HG02678 (cell line): ENCODE measurements around the gene ZNF503.

Experiments
- ATAC-seq: cut with Tn5 transposase; IDR thresholded peaks from one replicate; pipeline ENCODE4 v1.9.1; 2021; ENCODE audit warnings: mild to moderate bottlenecking, moderate library complexity; ENCODE audit not compliant: unreplicated experiment

The ZNF503 gene

DNA sequence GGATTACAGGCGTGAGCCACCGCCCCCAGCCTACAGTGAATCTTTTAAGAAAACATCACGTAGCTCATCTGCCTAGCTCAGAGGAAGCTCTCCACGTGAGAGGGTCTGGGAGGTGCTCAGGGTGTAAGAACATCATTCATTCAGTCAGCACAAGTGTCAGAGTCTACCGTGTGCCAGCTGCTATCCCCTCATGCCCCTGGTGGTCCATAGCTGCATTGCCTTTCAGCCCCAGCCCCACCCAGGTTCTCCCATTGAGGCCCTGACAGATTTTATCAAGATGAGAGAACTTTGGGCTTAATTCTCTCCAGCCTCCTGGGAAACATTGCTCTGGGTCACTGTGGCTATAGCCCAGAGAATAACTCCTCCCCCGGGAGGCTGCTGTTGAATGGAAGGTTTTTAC, 45.1 kb downstream of the ZNF503 start:
- no peak for ATAC-seq

DNA sequence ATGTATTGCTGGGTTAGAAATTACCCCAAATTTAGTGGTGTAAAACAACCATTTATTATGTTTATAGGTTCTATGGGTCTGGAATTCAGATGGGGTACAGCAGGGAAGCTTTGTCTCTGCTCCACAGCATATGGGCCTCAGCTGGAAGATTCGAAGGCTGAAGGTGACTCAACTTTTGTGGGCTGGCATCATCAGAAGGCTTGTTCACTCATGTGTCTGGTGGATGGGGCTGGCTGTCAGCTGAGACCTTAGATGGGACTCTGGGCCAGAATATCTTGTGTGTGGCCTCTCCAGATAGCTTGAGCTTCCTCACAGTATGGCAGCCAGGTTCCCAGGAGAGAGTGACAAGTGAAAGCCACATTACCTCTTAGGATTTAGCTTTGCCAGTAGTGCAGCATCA, 45.9 kb downstream of the ZNF503 start:
- ATAC-seq: no peak

- no peak for ATAC-seq
These were observed 48.4 kb downstream of the ZNF503 start for GRCh38 chr10:75353183-75353582.

- ATAC-seq: no peak
These were observed 48.9 kb downstream of the ZNF503 start for GRCh38 chr10:75352650-75353049.

DNA sequence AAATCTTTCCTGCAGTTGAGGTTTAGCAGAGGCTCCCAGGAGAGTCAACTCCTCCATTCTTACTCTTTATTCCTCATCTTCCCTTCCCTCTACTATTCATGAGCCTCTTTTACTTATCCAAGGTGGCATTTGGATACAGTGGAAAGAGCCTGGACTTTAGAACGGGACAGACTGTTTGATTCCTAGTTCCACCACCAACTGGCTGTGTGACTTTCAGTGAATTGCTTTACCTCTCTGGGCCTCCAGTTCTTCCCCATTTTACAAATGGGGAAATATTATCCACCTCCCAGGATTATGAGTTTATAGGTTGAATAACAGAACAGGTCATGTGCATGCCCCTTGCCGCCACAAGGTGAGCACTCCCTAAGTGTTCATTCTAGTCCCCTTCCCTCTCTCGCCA, 49.9 kb downstream of the ZNF503 start:
- no peak for ATAC-seq

DNA sequence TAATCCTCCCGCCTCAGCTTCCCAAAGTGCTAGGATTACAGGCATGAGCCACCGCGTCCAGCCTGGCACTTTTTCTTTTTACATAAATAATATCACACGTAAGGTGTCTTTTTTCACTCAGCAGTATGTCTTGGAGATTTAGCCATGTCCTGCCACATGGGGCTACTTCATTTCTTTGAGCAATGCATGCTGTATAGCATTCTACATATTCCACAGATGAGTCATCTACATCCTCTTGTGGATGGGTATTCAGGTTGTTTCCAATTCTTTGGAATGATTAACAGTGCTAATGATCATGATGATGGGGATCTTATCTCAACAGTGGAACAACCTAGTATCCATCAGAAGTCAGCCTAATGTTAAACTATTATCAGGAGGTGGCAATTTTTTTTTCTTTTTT, 50.8 kb downstream of the ZNF503 start:
- no peak for ATAC-seq
